ENCODE data around the gene ZNF784.

ZNF784 gene

DNA sequence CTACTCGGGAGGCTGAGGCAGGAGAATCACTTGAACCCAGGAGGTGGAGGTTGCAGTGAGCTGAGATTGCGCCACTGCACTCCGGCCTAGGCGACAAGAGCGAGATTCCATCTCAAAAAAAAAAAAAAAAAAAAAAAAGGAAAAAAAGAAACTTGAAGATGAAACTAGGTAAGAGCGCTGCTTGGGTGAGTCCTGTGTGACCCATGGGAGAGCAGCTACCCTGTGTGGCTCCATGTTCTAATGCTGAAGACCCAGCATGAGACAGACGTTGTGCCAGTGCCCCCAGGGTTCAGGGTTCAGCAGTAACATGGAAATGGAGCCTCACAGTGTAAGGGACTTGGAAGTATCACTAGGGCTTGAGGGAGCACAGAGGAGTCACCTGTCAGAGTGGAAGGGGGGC, 5.9 kb downstream of the ZNF784 start:
- no peak for DNase-seq

DNA sequence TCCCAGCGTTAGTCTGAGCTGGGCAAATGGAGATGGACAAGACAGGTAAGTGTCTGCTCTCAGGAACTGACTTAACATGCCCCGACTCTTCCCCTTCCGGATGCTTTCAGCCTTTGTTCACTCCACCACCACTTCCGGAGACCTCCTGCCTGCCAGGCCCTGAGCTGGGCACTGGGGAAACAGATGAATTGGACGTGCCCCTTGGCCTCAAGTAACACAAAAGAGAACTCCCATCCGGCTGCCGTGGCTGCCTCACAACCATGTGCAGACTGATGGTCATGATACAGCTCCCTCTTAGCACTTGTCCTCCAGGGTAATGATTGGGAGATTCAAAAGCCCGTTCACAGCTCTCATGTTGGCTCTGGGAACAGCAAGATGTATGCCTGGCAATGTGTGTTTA, 6.9 kb downstream of the ZNF784 start:
- DNase-seq: no peak

DNA sequence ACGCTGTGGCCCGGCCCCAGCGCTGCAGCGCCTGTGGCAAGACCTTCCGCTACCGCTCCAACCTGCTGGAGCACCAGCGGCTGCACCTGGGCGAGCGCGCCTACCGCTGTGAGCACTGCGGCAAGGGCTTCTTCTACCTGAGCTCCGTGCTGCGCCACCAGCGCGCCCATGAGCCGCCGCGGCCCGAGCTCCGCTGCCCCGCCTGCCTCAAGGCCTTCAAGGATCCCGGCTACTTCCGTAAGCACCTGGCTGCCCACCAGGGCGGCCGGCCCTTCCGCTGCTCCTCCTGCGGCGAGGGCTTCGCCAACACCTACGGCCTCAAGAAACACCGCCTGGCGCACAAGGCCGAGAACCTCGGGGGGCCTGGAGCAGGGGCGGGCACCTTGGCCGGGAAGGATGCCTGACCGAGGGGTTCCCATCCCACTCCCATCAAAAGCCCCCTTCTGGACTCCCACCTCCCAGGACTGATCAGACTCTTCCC, 7.9 kb downstream of the ZNF784 start:
- no peak for DNase-seq

DNA sequence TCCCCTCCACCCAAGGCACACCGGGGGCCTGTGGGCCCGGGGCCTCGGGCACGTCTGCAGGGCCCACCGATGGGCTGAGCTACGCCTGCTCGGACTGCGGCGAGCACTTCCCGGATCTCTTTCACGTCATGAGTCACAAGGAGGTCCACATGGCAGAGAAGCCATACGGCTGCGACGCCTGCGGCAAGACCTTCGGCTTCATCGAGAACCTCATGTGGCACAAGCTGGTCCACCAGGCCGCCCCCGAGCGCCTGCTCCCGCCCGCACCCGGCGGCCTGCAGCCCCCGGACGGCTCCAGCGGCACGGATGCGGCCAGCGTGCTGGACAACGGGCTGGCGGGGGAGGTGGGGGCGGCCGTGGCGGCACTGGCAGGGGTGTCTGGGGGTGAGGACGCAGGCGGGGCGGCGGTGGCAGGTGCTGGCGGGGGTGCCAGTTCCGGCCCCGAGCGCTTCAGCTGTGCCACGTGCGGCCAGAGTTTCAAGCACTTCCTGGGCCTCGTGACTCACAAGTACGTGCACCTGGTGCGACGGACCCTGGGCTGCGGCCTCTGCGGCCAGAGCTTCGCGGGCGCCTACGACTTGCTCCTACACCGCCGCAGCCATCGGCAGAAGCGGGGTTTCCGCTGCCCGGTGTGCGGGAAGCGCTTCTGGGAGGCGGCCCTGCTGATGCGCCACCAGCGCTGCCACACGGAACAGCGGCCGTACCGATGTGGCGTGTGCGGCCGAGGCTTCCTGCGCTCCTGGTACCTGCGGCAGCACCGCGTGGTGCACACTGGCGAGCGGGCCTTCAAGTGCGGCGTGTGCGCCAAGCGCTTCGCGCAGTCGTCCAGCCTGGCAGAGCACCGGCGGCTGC, 8.6 kb downstream of the ZNF784 start:
- no peak for DNase-seq

DNA sequence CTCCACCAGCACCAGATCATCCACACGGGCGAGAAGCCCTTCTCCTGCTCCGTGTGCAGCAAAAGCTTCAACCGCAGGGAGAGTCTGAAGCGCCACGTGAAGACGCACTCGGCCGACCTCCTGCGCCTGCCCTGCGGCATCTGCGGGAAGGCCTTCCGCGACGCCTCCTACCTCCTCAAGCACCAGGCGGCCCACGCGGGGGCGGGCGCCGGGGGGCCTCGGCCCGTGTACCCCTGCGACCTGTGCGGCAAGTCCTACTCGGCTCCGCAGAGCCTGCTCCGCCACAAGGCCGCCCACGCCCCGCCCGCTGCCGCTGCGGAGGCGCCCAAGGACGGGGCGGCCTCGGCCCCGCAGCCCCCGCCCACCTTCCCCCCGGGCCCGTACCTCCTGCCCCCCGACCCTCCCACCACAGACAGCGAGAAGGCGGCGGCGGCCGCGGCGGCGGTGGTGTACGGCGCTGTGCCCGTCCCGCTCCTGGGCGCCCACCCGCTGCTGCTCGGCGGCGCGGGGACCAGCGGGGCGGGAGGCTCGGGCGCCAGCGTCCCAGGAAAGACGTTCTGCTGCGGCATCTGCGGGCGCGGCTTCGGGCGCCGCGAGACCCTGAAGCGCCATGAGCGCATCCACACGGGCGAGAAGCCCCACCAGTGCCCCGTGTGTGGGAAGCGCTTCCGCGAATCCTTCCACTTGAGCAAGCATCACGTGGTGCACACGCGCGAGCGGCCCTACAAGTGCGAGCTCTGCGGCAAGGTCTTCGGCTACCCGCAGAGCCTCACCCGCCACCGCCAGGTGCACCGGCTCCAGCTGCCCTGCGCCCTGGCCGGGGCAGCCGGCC, 9.4 kb downstream of the ZNF784 start:
- DNase-seq: no peak

DNA sequence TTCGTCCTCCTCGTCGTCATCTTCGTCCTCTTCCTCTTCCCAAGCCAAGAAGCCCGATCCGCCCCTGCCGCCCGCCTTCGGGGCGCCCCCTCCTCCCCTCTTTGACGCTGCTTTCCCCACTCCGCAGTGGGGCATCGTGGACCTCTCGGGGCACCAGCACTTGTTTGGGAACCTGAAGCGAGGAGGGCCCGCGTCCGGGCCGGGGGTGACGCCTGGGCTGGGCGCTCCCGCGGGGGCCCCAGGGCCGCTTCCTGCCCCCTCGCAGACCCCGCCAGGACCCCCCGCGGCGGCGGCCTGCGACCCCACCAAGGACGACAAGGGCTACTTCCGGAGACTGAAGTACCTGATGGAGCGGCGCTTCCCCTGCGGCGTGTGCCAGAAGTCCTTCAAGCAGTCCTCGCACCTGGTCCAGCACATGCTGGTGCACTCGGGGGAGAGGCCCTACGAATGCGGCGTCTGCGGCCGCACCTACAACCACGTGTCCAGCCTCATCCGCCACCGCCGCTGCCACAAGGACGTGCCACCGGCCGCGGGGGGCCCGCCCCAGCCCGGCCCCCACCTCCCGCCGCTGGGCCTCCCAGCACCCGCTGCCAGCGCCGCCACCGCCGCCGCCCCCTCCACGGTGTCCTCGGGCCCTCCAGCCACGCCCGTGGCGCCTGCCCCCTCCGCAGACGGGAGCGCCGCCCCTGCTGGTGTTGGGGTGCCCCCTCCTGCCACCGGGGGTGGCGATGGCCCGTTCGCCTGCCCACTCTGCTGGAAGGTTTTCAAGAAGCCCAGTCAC, 10.2 kb downstream of the ZNF784 start:
- no peak for DNase-seq

DNA sequence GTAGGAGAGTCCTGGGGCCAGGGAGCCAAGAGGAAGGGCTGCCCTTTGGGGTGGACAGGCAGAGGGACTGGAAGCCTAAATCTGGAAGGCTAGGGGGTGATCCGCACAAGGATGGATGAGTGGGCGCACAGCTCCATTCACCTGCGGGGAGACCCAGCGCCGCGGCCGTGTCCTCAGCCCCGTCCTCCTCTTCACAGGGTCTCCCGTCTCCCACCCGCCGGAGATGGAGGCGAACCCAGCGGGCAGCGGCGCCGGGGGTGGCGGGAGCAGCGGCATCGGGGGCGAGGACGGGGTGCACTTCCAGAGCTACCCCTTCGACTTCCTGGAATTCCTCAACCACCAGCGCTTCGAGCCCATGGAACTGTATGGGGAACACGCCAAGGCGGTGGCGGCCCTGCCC, 11.0 kb downstream of the ZNF784 start:
- DNase-seq: no peak

DNA sequence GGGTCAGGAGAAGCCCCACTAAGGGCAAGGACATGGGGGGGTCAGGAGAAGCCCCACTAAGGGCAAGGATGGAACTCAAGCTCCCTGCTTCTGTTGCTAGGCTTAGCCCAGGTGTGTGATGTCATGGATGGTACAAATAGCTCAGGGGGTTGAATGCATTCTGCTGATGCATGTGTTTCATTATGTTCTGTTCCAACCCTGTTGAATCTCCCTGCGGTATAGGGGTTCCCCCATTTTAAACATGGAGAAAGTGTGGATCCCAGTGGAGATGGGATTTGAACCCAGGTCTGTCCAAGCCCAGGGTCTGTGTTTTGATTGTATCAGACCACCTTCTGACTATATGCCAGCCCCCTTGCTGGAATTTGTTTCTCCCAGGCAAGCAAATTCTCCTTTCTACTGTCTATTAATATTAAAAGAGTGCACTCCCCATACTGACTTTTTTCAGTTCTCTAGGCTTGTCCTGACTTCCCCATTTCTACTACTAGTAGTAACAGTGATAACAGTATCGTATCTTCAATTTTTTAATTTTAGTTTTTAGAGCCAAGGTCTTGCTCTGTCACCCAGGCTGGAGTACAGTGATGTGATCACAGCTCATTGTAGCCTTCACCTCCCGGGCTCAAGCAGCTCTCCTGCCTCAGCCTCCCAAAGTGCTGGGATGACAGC, 12.3 kb downstream of the ZNF784 start:
- no peak for DNase-seq

DNA sequence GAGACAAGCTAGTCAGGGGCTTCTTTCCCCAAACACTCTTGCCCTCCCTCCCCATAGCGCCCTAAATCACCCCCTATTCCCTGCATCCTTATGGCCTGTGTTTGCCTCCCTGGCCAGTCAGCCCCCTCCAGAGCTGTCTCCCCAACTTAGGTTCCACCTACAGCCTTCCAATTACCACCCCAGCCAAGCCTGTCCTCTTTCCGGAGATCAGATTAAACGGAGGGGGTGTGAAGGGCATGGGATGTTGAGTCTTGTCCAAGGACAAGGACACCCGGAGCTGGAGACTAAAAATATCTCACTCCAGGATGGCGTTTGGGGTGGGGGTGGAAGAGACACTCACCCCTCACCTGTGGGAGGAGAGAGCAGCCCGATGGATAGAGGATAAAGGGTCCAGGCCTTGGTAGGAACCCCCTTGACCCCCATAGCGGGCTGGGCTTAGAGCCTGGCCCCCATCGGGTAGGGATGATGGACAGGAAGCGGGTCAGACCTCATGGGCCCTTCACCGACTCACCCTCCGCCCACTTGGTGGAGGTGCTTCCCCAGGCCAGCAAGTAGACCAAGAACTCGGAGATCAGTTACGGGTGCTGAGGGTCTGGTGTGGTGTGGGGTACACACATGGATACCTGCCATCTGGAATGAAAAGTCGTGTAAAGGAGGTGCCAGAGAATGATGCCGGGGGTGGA, 12.9 kb downstream of the ZNF784 start:
- DNase-seq: no peak

DNA sequence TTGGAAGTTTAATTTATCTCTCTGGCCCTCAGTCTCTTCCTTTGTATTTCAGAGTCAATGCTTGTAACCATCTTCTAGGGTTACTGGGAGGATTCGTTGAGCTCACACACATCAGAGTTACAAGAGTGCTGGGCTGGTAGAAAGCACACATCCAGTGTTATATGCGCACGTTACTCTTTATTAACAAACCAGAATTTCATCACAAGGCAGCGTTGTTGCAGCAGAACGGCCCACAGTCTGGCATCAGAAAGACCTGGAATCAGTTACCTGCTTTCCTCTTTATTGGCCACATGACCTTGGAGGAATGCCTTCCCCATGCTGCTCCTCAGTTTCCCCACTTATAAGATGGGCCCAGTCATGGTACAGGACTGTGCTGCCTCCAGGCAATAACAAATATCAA, 15.0 kb downstream of the ZNF784 start:
- no peak for DNase-seq

DNA sequence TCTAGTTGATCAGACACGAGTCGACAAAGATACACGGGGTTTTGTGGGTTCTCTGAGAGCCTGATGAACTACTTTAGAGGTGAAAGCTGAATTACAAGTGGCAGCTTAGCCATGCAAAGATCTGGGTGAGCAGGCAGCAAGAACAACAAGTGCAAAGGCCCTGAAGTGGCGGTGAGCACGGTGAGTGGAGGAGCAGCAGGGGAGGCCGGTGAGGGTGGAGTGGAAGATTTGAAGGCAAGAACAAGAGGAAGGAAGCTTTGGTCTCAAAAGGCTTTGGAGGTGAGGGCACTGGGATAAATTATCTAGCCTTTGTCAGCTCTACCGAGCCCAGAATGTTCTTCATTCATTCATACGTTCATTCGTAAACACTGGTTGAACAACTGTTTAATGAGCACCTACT, 17.5 kb downstream of the ZNF784 start:
- DNase-seq: no peak

DNA sequence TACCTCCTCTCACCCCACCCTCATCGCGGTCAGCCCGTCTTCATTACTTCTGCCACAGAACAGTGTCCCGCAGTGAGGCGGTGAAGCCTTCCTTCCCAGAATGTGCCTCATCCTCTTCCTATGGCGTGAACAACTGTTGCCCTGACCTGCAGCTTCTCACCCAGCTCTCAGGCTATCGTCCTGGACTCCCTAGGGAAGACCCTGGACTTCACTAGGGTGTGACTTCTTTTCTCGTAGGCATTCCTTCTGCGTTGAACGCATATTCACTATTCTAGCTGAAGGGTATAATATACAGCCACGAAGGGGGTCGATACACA, 17.9 kb downstream of the ZNF784 start:
- no peak for DNase-seq

DNA sequence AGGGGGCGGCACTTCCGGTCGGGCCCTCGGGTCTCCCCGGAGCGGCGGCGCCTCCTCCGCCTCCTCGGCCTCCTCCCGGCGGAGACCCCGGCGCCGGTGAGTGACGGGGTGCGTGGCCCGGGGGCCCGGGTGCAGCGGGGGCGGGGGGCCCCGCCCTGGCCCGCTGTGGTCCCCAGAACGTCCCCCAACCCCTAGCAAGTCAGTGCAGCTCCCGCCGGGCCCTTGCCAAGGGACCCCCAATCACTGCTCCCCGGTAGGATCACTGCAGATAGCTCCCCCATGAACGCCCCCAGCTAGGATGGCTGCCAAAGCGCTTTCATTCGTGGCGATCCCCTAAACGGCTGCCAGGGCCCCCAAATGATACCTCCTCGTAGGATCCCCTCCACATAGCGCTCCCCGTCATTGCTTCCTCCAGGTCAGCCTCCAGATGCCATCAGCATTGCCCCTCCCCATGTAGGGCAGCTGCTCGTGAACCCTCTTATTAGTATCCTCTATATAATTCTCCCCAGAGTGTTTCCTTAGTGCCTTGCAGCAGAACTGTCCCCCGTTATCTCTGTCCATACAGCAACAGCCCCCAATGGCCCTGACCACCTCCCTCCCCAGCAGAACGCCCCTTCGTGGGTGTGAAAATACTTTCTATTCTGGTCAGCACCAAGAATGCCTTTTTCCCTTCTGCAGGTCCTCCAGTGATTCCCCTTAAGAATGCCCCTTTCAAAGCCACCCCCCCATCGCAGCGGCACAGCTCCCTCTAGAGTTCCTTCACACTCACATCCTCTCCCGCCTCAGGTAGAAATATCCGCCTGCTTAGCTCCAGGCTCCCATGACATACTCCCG, 18.5 kb downstream of the ZNF784 start, which contains the start of gene ZNF865:
Gene ZNF865, plus strand, starts transcription at position 11 of the 834 bp plus-strand sequence. CDS start 7,972 bp downstream, outside the sequence.
- peak; percentile 64 to 85 (median 71) for DNase-seq

DNA sequence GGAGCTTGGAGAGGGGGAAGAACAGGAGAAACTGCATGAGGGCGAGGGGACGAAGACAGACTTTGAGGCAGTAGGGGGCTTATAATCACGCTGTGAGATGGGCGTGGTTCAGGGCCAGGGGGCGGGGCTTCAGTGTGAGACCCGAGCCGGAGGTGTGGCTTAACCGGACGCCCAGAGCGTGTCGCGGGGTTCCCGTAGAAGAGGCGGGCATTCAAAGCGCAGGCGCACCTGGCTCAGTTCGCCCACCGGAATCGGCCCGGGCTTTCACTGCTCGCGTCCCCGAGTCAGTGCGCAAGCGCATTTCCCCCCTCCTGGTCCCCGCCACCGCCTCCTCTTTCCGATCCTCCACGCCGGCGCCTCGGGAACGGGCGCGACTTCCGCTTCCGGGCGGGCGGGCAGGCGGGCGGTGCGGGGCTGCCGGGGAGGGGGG, 19.1 kb downstream of the ZNF784 start:
- DNase-seq: peak; percentile 95 to 98 (median 97)

DNA sequence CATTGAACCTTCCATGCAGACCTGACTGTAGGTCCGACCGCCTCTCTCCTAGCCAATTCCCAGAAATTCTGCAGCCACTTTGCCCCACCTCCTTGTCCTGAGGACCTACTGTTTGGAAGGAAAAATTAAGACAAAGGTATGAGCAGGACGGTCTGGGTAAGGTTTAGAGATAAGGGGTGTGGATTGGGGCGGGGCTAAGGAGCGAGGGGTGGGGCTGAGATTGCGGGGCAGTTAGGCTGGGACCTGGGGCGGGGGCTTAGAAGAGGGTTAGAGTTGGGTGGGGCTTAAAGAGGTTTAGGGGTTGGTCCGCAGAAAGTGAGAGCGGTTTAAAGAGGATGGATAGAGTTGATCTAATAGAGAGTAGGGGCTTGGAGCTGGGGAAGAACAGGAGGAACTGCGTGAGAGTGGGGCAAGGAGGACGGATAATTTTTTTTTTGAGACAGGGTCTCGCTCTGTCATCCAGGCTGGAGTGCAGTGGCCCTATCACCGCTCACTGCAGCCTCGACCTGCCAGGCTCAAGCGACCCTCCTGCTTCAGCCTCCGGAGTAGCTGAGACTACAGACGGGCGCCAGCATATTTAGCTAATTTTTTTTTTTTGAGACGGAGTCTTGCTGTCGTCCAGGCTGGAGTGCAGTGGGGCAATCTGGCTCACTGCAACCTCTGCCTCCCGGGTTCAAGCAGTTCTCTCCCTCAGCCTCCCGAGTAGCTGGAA, 20.6 kb downstream of the ZNF784 start:
- DNase-seq: no peak

DNA sequence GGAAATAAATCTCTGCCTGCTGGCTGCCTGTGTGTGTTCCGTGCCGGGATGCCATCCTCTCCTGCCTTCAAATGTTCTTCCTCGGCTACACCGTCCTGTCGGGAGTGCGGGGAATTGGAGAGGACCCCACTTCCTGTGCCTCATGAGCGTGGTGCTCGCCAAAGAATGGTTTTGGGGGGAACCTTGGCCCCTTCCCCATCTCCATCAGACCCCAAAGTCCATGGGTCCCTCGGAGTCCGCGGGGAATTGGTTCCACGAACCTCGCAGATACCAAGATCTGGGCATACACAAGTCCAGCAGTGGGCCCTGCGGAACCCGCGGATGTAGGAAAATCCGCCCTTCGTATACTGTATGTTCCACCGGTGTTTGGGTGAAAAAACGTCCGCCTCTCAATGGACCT, 21.3 kb downstream of the ZNF784 start:
- no peak for DNase-seq

DNA sequence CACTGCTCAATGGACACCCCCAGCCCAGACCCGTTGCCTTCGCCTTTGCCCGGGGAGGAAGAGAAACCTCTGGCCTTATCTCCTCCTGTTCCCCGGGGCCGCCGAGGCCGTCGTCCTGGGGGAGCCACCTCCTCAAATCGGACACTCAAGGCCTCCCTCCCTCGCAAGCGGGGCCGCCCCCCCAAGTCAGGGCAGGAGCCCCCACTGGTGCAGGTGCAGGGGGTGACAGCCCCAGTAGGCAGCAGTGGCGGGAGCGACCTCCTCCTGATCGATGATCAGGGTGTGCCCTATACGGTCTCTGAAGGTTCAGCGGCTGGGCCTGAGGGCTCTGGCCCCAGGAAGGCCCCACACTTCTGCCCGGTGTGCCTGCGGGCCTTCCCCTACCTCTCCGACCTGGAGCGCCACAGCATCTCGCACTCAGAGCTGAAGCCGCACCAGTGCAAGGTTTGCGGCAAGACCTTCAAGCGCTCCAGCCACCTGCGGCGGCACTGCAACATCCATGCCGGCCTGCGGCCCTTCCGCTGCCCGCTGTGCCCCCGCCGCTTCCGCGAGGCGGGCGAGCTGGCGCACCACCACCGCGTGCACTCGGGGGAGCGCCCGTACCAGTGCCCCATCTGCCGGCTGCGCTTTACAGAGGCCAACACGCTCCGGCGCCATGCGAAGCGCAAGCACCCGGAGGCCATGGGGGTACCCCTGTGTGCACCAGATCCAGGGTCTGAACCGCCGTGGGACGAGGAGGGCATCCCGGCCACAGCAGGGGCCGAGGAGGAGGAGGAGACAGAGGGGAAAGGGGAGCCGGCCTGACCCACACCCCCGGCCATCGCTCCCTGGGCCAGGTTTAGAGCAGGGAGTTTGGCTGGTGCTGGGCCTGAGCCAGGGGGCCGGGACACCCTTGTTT, 22.0 kb downstream of the ZNF784 start:
- no peak for DNase-seq

DNA sequence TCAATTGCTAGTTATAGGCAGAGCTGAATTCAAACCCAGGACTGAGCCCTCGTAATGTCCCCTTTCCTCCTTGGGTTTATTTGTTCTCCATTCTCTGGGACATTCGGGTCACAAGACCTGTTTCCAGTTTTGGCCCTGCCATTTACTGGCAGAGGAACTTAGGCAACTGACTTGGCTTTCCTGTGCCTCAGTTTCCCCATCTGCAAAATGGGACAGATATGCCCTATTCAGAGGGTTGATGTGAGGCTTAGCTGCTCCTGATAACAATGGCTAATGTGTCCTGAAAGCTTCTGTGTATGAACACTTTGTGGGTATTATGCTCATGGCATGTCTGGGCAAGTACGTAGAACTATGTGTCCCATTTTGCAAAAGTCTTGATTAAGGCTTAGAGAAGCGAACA, 23.3 kb downstream of the ZNF784 start:
- peak in 1 of 3 experiments; percentile 44 for DNase-seq

DNA sequence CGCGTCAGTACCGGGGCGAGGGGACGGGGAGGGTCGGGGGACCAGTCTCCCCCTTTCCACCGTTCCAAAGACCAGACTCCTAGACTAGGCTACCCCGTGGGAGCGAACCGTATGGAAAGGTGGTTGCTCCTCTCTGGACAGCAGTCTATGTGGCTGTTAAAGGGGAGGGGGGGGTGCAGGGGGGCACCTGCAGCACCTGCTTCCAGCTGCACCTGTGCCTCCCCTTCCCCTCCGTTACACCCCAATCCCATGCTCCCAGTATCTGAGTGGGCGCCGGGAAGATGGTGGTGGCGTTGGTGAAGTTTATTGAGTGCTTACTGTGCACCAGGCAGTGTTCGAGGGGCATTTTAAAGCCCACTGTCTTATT, 23.7 kb downstream of the ZNF784 start:
- DNase-seq: no peak
